Aorta (tissue), 5 donors: Measurements from ENCODE around the gene GPRIN1. TPM values are rescaled to one million over a fixed set of nuclear protein-coding genes. Genes with fewer than 3 reads are reported as not detected.

Experiments
- ATAC-seq: fragments of 200-7000 bp; cut with Tn5 transposase; one replicate; pipeline ENCODE4 v1.9.1; 2022; ENCODE audit warnings: moderate library complexity; ENCODE audit not compliant: low FRiP score
- DNase-seq, 2 donors: peaks; one replicate each; pipeline ENCODE4 v3.0.0-alpha.2; 2020
- H3K27ac ChIP-seq, 2 donors: one replicate each; pipeline ENCODE4 v1.5.1; 2013; ENCODE audit warnings: low read length in 2 of 2, mild to moderate bottlenecking in 2 of 2, moderate library complexity in 2 of 2, control low read depth in 1 of 2, inconsistent platforms in 1 of 2, low read depth in 1 of 2
- H3K27me3 ChIP-seq, 2 donors: one replicate each; pipeline ENCODE4 v1.6.1; 2013; ENCODE audit warnings: control low read depth in 1 of 2, low read length in 1 of 2, mild to moderate bottlenecking in 1 of 2, moderate library complexity in 1 of 2; ENCODE audit not compliant: insufficient read depth in 2 of 2, control insufficient read depth in 1 of 2
- H3K36me3 ChIP-seq, 2 donors: one replicate each; pipeline ENCODE4 v1.6.1; 2013; ENCODE audit warnings: control low read depth in 1 of 2, low read length in 1 of 2, mild to moderate bottlenecking in 1 of 2; ENCODE audit not compliant: insufficient read depth in 2 of 2, control insufficient read depth in 1 of 2
- H3K4me1 ChIP-seq, 2 donors: one replicate each; pipeline ENCODE4 v1.6.1; 2013; ENCODE audit warnings: low read length in 2 of 2, control low read depth in 1 of 2, mild to moderate bottlenecking in 1 of 2, moderate library complexity in 1 of 2; ENCODE audit not compliant: insufficient read depth in 2 of 2, control insufficient read depth in 1 of 2
- H3K4me3 ChIP-seq, 2 donors: one replicate each; pipeline ENCODE4 v1.5.1; 2013; ENCODE audit warnings: low read length in 2 of 2, control low read depth in 1 of 2, mild to moderate bottlenecking in 1 of 2
- H3K9me3 ChIP-seq: one replicate; pipeline ENCODE4 v1.6.1; 2013; ENCODE audit warnings: mild to moderate bottlenecking, low read length; ENCODE audit not compliant: control insufficient read depth
- WGBS, 2 donors: extraction: QIAGEN DNeasy Blood & Tissue Kit; methylation state at CpG; one replicate each; pipeline ENCODE4 v1.1.7; 2013; 5-methylcytosine and 5-hydroxymethylcytosine counted together
- intact Hi-C, 2 donors: fragments of 100-400 bp; cut with DNase I; formaldehyde crosslinking; loops; one replicate each; pipeline versions ENCODE4 v1.14.2 to v1.15.0; 2022
- polyA plus RNA-seq, 2 donors: library from polyadenylated mRNA; stranded (reverse); fragments of 200-250 nt; gene quantifications; one replicate each; pipeline ENCODE4 v1.2.3, GENCODE V29; 2013
- total RNA-seq, 2 donors: library from RNA; stranded (reverse); fragmentation: NEBNext Ultra II Directional; extraction: Animal tissue kit (Norgen Biotek cat#: 25700); gene quantifications; one replicate each; pipeline ENCODE4 v1.2.1, GENCODE V29; 2021
- donor health status: healthy with polysubstance abuse.
- donor health status: Bipolar disorder and iron deficiency.
- donor health status: DM: no; HTN: no; CAD: no.
- donor health status: DM: no; HTN: no; CAD: no.
- donor health status: DM: yes; HTN: yes; CAD: no.

The GPRIN1 gene
- total and polyA plus RNA-seq, 4 donors, result 0.15 to 0.87 (median 0.66) TPM

DNA sequence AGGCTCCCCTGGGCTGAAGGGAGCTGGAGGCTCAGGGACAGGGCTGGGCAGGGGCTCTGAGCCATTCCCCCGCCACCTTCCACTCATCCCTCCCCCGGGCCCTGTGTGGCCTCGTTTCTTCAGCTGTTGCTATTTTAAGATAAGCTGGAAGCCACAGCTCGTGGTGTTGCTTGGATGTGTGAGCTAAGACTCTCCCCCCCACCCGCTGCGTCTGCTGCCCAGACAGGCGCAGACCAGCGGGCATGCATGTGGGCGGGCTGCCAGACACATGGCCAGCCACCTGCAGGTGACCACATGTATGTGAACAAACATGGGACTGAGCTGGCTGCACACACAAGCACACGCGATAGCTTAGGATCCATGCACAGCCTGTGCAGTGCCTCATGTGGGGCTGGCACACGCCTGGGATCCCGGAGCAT lies 11.7 kb upstream of the GPRIN1 start:
- 4 to 10% methylated on average over 13 of the region's 13 CpGs for WGBS, 2 donors
- Histone ChIP-seq H3K9me3 (no peaks in the 10 kb centered on the region), H3K4me1 (no peaks in the 10 kb centered on the region), H3K4me3 (no peak overlapping the region), H3K27ac (no peak overlapping the region), H3K27me3 (peaks cover 0 to 2% of the 10 kb centered on the region in 2 donors), H3K36me3 (no peaks in the 10 kb centered on the region)
- DNase-seq (no peak), ATAC-seq (no peak)
- intact Hi-C loops, result no loop called here

DNA sequence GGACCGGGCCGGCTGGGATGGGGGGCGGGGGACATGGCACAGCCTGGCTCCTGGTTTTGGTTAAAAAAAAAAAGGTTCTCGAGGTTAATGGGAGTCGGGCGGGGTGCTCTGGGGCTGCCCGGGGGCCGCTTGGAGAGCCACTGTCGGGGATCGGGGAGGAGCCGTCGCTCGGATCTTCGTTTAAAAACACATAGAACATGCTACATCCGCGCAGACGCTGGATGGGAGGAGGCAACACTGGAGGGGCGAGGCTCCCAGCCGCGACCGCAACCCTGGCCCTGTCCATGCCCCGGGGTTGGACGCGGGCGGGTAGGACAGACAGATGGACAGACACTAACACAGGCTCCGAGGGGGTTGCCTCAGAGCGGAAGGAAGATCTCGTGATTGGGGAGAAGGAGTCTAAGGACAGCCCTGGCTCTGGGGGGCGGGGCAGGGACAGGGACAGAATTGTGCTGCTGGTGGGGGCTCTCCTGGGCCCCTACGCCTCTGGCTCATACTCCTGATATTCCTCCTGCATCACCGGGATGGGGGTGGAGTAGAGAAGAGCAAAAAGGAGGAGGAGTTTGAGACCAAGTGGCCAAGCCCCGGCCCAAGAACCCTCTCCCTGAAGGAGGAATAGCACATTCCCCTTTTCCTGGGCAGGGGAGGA lies 10.5 kb upstream of the GPRIN1 start:
- Histone ChIP-seq H3K27ac (no peak overlapping the region), H3K36me3 (no peaks in the 10 kb centered on the region), H3K9me3 (no peaks in the 10 kb centered on the region), H3K4me3 (no peak overlapping the region), H3K27me3 (peaks cover 0 to 2% of the 10 kb centered on the region in 2 donors), H3K4me1 (no peaks in the 10 kb centered on the region)
- peak; percentile 5 for ATAC-seq
- 3 to 4% methylated on average over 32 of the region's 32 CpGs for WGBS, 2 donors
- no peak for DNase-seq
- intact Hi-C loops, result no loop called here

DNA sequence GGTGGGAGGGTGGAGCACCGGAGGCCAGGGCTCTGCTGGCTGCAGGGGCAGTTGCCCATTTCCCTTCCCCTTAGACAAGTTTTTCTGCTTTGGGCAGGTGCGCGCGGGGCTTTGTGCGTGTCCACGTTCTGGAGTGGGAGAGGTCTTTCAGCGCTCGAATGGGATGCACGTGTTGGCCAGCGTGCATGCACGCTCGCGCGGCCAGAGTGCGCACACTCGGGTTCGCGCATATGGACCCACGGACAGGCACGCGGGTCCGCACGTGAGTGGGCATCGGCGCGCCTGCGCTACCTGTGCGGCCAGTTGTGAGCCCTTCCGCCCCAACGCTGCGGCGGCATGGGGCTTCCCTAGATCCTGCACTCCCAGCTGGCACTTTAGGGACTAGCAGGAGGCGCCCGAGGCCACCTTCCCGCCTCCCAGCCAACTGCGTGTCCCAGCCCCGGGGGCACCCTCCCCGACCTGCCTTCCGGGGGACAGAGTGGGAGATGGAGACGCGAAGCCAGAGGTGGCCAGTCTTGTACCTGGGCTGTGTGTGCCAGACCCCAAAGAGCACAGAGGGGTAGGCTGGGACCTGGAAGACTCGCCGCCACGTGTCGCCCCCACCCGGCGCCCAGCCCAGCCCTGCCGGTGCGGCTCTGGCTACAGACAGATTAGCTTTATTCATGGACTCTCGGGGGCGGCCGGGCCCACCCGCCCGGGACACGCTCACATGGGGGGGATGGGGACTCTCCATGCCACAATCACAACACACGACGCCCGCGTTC lies 9.8 kb upstream of the GPRIN1 start:
- Histone ChIP-seq H3K27ac (no peak overlapping the region), H3K4me1 (no peaks in the 10 kb centered on the region), H3K36me3 (no peaks in the 10 kb centered on the region), H3K4me3 (no peak overlapping the region), H3K27me3 (peaks cover 0 to 2% of the 10 kb centered on the region in 2 donors), H3K9me3 (no peaks in the 10 kb centered on the region)
- no peak for DNase-seq
- intact Hi-C loops, result no loop called here
- 9 to 10% methylated on average over 58 to 59 of the region's 59 CpGs for WGBS, 2 donors
- no peak for ATAC-seq

DNA sequence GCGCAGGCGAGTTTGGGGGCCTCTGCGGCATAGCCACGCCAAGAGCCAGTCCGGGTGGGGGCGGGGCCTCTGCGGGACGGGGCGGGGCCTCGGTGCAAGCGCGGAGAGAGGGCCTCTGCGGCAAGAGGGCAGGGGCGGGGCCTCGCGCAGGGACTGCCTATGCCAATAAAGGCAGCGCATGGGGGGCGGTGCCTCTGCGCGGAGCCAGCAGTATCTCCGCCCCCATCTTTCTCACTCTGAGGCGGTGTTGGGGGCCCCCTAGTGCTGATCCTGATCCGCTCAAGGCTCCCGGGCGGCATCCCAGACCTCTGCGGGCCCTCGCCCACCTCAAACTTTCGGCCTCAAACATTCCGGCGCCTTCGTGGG lies 9.2 kb upstream of the GPRIN1 start:
- Histone ChIP-seq H3K27me3 (peaks cover 0 to 2% of the 10 kb centered on the region in 2 donors), H3K36me3 (no peaks in the 10 kb centered on the region), H3K27ac (no peak overlapping the region), H3K4me3 (no peak overlapping the region), H3K9me3 (no peaks in the 10 kb centered on the region), H3K4me1 (no peaks in the 10 kb centered on the region)
- ATAC-seq (peak; percentile 71), DNase-seq (peak; percentile 74 to 84)
- 2 to 3% methylated on average over 20 to 31 of the region's 31 CpGs for WGBS, 2 donors
- intact Hi-C loops, result no loop called here

DNA sequence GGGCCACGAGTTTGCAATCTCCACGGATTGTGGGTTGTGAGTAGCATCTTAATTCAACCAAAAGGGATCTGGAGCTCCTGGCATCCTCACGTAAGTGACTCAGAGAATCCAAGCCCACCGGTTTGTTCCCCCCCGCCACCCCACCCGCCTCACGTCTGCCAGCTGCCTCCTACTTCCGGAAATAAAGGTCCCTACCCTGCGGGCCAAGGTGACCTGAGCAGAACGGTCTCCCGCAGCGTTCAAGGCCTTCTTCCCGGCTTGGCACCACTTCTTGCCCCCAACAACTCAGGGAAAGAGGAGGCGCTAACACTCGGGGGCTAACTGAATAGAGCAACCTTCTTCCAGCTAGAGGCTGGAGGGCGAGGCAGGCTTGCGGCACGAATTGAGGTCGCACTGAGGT lies 8.8 kb upstream of the GPRIN1 start:
- no peaks in the 10 kb centered on the region for H3K36me3 ChIP-seq
- no peak overlapping the region for H3K4me3 ChIP-seq
- WGBS, 2 donors, result 25 to 30% methylated on average over 19 of the region's 19 CpGs
- ATAC-seq (no peak), DNase-seq (no peak)
- intact Hi-C loops, result no loop called here
- H3K9me3 ChIP-seq, result no peaks in the 10 kb centered on the region
- no peaks in the 10 kb centered on the region for H3K4me1 ChIP-seq
- peaks cover 0 to 2% of the 10 kb centered on the region in 2 donors for H3K27me3 ChIP-seq
- H3K27ac ChIP-seq, result no peak overlapping the region

DNA sequence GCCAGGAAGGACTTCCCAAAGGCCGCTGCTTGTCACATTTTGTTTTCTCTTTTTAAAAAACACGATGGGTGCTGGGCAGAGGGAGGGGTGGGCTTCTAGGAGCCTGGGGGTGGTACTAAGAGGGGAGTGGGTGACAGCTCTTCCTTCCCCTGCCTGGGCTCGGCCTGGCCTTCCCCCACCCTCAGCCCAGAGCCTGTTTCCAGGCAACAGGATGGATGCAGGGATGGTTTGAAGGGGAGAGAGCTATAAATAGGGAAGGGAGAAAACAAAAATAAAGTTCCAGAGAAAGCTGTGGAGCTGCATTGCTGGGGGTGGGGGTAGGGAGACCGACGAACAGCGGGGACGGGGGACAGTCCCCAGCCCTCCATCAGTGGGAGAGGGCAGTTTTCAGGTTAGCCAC lies 6.6 kb upstream of the GPRIN1 start:
- intact Hi-C loops, result no loop called here
- H3K36me3 ChIP-seq, result no peaks in the 10 kb centered on the region
- WGBS, 2 donors, result 38 to 42% methylated on average over 7 of the region's 7 CpGs
- no peaks in the 10 kb centered on the region for H3K4me1 ChIP-seq
- no peak overlapping the region for H3K27ac ChIP-seq
- H3K9me3 ChIP-seq, result no peaks in the 10 kb centered on the region
- no peaks in the 10 kb centered on the region for H3K27me3 ChIP-seq
- H3K4me3 ChIP-seq, result no peak overlapping the region
- no peak for DNase-seq
- ATAC-seq, result no peak

DNA sequence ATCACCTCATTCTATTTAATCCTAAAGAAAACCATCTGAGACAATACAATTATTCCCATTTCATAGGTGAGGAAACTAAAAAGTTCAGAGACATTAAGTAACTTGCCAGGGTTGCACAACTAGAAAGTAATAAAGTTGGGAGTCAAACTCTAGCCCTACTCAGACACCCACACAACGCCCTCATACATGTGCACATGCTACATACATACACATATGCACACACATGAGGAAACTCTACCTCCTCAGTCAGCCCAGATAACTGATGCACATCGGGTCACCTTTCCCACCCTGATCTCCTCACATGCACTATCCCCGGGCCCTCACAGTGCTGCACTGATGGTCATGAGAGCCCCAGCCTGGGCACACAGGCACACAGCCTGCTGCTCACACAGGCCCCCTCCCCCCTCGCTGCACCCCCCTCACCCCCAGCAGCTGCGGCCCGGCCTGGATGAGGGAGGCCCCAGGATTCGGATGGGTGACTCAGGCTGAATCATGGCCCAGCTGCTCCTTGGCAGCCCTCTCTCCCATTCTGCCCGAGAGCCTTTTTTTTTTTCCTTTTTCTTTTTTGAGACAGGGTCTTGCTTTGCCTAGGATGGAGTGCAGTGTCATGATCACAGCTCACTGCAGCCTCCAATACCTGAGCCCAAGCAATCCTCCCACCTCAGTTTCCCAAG lies 5.0 kb upstream of the GPRIN1 start:
- ATAC-seq, result no peak
- Histone ChIP-seq H3K4me3 (no peak overlapping the region), H3K4me1 (no peaks in the 10 kb centered on the region), H3K27me3 (no peaks in the 10 kb centered on the region), H3K36me3 (no peaks in the 10 kb centered on the region), H3K27ac (no peak overlapping the region), H3K9me3 (no peaks in the 10 kb centered on the region)
- intact Hi-C loops, result no loop called here
- DNase-seq, result no peak
- WGBS, 2 donors, result 43 to 46% methylated on average over 8 of the region's 8 CpGs

DNA sequence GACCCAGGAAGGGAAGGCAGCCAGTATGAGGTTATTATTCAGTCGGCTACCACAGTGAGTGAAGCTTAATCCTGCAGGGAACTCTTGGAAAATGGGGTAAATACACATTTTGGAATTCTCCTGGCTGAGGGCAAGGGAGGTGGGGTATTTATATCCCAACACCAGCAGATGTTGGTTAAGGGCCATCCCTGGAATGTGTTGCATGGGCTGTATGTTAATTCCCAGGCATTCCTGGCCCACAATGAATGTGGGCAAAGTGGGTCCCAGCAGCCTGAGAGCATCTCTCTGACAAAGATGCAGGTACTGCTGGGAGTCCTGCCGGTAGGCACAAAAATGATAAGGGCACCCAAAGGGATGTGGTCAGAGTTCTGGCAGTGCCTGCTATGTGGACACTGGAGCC lies 2.9 kb upstream of the GPRIN1 start:
- DNase-seq (no peak), ATAC-seq (no peak)
- Histone ChIP-seq H3K36me3 (no peaks in the 10 kb centered on the region), H3K27ac (no peak overlapping the region), H3K9me3 (no peaks in the 10 kb centered on the region), H3K27me3 (no peaks in the 10 kb centered on the region), H3K4me1 (no peaks in the 10 kb centered on the region), H3K4me3 (no peak overlapping the region)
- 51 to 72% methylated on average over 2 of the region's 2 CpGs for WGBS, 2 donors
- intact Hi-C loops, result no loop called here
